Panc1 (cell line): Measurements from ENCODE around the gene TEKT3. TPM values are rescaled to one million over a fixed set of nuclear protein-coding genes. Genes with fewer than 3 reads are reported as not detected.

Experiments used
- ATAC-seq: fragments of 200-7000 bp; cut with Tn5 transposase; 2 replicates; pipeline ENCODE4 v1.9.1; 2020; ENCODE audit warnings: mild to moderate bottlenecking, moderate library complexity
- BruUV-seq: library from RNA; stranded (reverse); fragments of 400-500 nt; replicated peaks from 2 replicates; lab custom pipeline; 2021; lab: Mats Ljungman, UMichigan
- CTCF ChIA-PET: fragments of 300-600 bp; sonication (Branson Sonifier 250); formaldehyde crosslinking; loops from one replicate; lab custom pipeline; 2022; ENCODE audit warnings: antibody characterized with exemption; lab: Charles Lee
- POLR2A ChIA-PET: fragments of 300-600 bp; sonication (Branson Sonifier 250); formaldehyde crosslinking; loops from one replicate; lab custom pipeline; 2022; ENCODE audit warnings: antibody characterized with exemption; lab: Charles Lee
- DNase-seq: peaks from one replicate; pipeline ENCODE4 v3.0.0-alpha.2; 2010; ENCODE audit warnings: low read depth, low spot score
- H3K27ac ChIP-seq: 2 replicates; pipeline ENCODE4 v1.5.1; 2011; ENCODE audit warnings: mild to moderate bottlenecking, low read length, inconsistent platforms
- H3K27me3 ChIP-seq: fragments of 200-500 bp; sonication (Bioruptor generic); 2 replicates; pipeline ENCODE4 v1.6.0; 2014; ENCODE audit warnings: low read length, inconsistent platforms; ENCODE audit not compliant: control insufficient read depth, insufficient read depth
- H3K36me3 ChIP-seq: fragments of 200-500 bp; sonication (Bioruptor generic); 2 replicates; pipeline ENCODE4 v1.5.1; 2014; ENCODE audit warnings: inconsistent platforms, mild to moderate bottlenecking, low read length, moderate library complexity; ENCODE audit not compliant: control insufficient read depth, insufficient read depth
- H3K4me1 ChIP-seq: 2 replicates; pipeline ENCODE4 v1.5.1; 2011; ENCODE audit warnings: inconsistent platforms, mild to moderate bottlenecking, low read length, moderate library complexity; ENCODE audit not compliant: control insufficient read depth, insufficient read depth
- H3K4me3 ChIP-seq, 2 experiments: 2 replicates each; pipeline ENCODE4 v1.5.1; 2011 to 2012; ENCODE audit warnings: low read depth in 2 of 2, low read length in 2 of 2, mild to moderate bottlenecking in 2 of 2, inconsistent platforms in 1 of 2, moderate library complexity in 1 of 2
- H3K9me3 ChIP-seq: fragments of 200-500 bp; sonication (Bioruptor generic); 2 replicates; pipeline ENCODE4 v1.5.1; 2014; ENCODE audit warnings: low read depth, mild to moderate bottlenecking, inconsistent platforms, low read length, moderate library complexity; ENCODE audit not compliant: control insufficient read depth, insufficient read depth
- POLR2AphosphoS5 ChIP-seq: IDR thresholded peaks from 2 replicates; pipeline ENCODE4 v1.6.1; 2012; ENCODE audit warnings: mild to moderate bottlenecking, low read depth, low read length, moderate library complexity
- REST ChIP-seq, 2 experiments: IDR thresholded peaks; 2 replicates each; pipeline ENCODE4 v1.6.1; 2011 to 2012; ENCODE audit warnings: low read depth in 2 of 2, control low read depth in 1 of 2, low read length in 1 of 2, mild to moderate bottlenecking in 1 of 2, moderate library complexity in 1 of 2; ENCODE audit not compliant: insufficient read depth in 1 of 2
- SIN3A ChIP-seq: IDR thresholded peaks from 2 replicates; pipeline ENCODE4 v1.6.1; 2012; ENCODE audit warnings: low read depth, mild to moderate bottlenecking, low read length, moderate library complexity, borderline replicate concordance; ENCODE audit not compliant: insufficient read depth
- TCF7L2 ChIP-seq: IDR thresholded peaks from 2 replicates; pipeline ENCODE4 v1.6.1; 2011; ENCODE audit warnings: mild to moderate bottlenecking, low read depth, low read length, inconsistent platforms
- in situ Hi-C: cut with HindIII; loops from 2 replicates; pipeline ENCODE4 v1.10.0; 2016; ENCODE audit warnings: low sequenced_read_pairs, low pct_unique_long_range_greater_than_20kb
- intact Hi-C: fragments of 100-400 bp; cut with micrococcal nuclease; formaldehyde crosslinking; loops from one replicate; pipeline ENCODE4 v1.10.0; 2022; ENCODE audit not compliant: unreplicated experiment
- total RNA-seq: library from RNA; stranded (reverse); gene quantifications from one replicate; pipeline ENCODE4 v1.2.1, GENCODE V29; 2021; ENCODE audit not compliant: unreplicated experiment
- TF ChIP-seq, protein P1 (sequence below): fragments of 450-650 bp; IDR thresholded peaks from 2 replicates; pipeline ENCODE4 v1.5.1; 2017; ENCODE audit warnings: mild to moderate bottlenecking

TEKT3 gene
- total RNA-seq, 1 experiment from 2014 or later = not detected

DNA sequence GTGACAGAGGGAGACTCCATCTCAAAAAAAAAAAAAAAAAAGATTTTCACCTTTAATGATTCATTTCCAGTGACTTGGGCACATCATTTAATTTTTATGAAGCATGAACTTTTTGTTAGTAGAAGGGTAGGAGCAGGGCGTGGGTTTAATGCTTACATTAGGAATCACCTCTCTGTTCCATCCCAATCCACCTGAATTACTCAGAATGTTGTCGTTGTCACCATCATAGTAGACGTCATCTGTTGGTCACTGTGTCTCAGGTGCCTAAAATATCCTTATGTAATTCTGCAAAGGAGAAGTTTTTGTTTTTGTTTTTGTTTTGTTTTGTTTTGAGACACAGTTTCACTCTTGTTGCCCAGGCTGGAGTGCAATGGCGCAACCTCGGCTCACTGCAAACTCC lies 38.3 kb upstream of the TEKT3 start:
- Histone ChIP-seq H3K27ac (no peak overlapping the region), H3K9me3 (no peaks in the 10 kb centered on the region), H3K36me3 (no peaks in the 10 kb centered on the region), H3K27me3 (no peaks in the 10 kb centered on the region), H3K4me3 (no peak overlapping the region), H3K4me1 (no peaks in the 10 kb centered on the region)
- DNase-seq (no peak), ATAC-seq (no peak)
- in situ Hi-C loops = no loop called here
- BruUV-seq = no TSS peak
- ChIA-PET POLR2A (no interaction called here), CTCF (no interaction called here)
- intact Hi-C loops = no loop called here
- no peak for TF ChIP-seq TCF7L2
- no peak for TF ChIP-seq REST (IDR thresholded peaks at IDR 0.05; ENCODE audit: insufficient read depth in 1 of 2, low read depth in 2 of 2, low read length in 1 of 2)
- TF ChIP-seq, protein P1, sequence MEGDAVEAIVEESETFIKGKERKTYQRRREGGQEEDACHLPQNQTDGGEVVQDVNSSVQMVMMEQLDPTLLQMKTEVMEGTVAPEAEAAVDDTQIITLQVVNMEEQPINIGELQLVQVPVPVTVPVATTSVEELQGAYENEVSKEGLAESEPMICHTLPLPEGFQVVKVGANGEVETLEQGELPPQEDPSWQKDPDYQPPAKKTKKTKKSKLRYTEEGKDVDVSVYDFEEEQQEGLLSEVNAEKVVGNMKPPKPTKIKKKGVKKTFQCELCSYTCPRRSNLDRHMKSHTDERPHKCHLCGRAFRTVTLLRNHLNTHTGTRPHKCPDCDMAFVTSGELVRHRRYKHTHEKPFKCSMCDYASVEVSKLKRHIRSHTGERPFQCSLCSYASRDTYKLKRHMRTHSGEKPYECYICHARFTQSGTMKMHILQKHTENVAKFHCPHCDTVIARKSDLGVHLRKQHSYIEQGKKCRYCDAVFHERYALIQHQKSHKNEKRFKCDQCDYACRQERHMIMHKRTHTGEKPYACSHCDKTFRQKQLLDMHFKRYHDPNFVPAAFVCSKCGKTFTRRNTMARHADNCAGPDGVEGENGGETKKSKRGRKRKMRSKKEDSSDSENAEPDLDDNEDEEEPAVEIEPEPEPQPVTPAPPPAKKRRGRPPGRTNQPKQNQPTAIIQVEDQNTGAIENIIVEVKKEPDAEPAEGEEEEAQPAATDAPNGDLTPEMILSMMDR = no peak
- TF ChIP-seq SIN3A = no peak
- no peak for TF ChIP-seq POLR2AphosphoS5

- Histone ChIP-seq H3K27me3 (no peaks in the 10 kb centered on the region), H3K36me3 (no peaks in the 10 kb centered on the region), H3K4me1 (no peaks in the 10 kb centered on the region), H3K27ac (no peak overlapping the region), H3K4me3 (no peak overlapping the region), H3K9me3 (no peaks in the 10 kb centered on the region)
- ATAC-seq (no peak), DNase-seq (no peak)
- TF ChIP-seq SIN3A (no peak), POLR2AphosphoS5 (no peak), REST (IDR thresholded peaks at IDR 0.05; ENCODE audit: insufficient read depth in 1 of 2, low read depth in 2 of 2, low read length in 1 of 2) (no peak), TCF7L2 (no peak)
- TF ChIP-seq, protein P1 = no peak
- BruUV-seq = no TSS peak
- CTCF ChIA-PET = no interaction called here
- intact Hi-C loops (no loop called here), in situ Hi-C loops (no loop called here)
- POLR2A ChIA-PET = no interaction called here
Observed at GRCh38 chr17:15378243-15378642, 36.8 kb upstream of the TEKT3 start.
